ENCODE measurements around the gene LCMT1.
A peak's percentile ranks its signal among the peaks of the same experiment; 100 is the strongest.
"Not testable (repeated sequence)": the region's sequence is repeated elsewhere in the genome, so short reads cannot be mapped to it uniquely, and the experiment has no call there.

The LCMT1 gene

GRCh38 chr16:25111403-25112166, at the start of gene LCMT1:
TSS of gene LCMT1 (plus strand) at chr16:25111742. CDS start at chr16:25111884, 142 bp downstream.
- DNase-seq: peak; percentile 90 to 91

- DNase-seq: peak in 1 of 2 donors; percentile 38
These were observed 48.4 kb upstream of the LCMT1 start for GRCh38 chr16:25063102-25063501.

GRCh38 chr16:25063865-25064264, 47.7 kb upstream of the LCMT1 start:
- DNase-seq: no peak

- not testable (repeated sequence) for DNase-seq
These were observed 47.3 kb upstream of the LCMT1 start for GRCh38 chr16:25064281-25064680.

GRCh38 chr16:25064937-25065336, 46.6 kb upstream of the LCMT1 start:
- no peak for DNase-seq

GRCh38 chr16:25065899-25066298, 45.6 kb upstream of the LCMT1 start:
- no peak for DNase-seq

GRCh38 chr16:25066426-25066746, 45.2 kb upstream of the LCMT1 start:
- DNase-seq: no peak

- peak; percentile 81 to 88 for DNase-seq
These were observed 44.6 kb upstream of the LCMT1 start for GRCh38 chr16:25066747-25067631.

GRCh38 chr16:25073854-25074253, 37.7 kb upstream of the LCMT1 start:
- no peak for DNase-seq

- no peak for DNase-seq
These were observed 33.1 kb upstream of the LCMT1 start for GRCh38 chr16:25078386-25078978.

GRCh38 chr16:25079637-25080378, 31.7 kb upstream of the LCMT1 start:
- no peak for DNase-seq

GRCh38 chr16:25080420-25081131, 31.0 kb upstream of the LCMT1 start:
- DNase-seq: no peak

GRCh38 chr16:25081702-25082101, 29.8 kb upstream of the LCMT1 start:
- DNase-seq: no peak

- no peak for DNase-seq
These were observed 28.5 kb upstream of the LCMT1 start for GRCh38 chr16:25083065-25083464.

GRCh38 chr16:25083701-25084100, 27.8 kb upstream of the LCMT1 start:
- DNase-seq: no peak

- no peak for DNase-seq
These were observed 26.7 kb upstream of the LCMT1 start for GRCh38 chr16:25084797-25085196.

GRCh38 chr16:25087761-25088160, 23.8 kb upstream of the LCMT1 start:
- DNase-seq: no peak

- DNase-seq: no peak
These were observed 22.2 kb upstream of the LCMT1 start for GRCh38 chr16:25089351-25089750.

GRCh38 chr16:25092441-25092840, 19.1 kb upstream of the LCMT1 start:
- no peak for DNase-seq

GRCh38 chr16:25093208-25094061, 18.1 kb upstream of the LCMT1 start:
- DNase-seq: peak in 1 of 2 donors; percentile 16

- no peak for DNase-seq
These were observed 16.9 kb upstream of the LCMT1 start for GRCh38 chr16:25094596-25094995.
